OCI-LY7 (cell line): ENCODE measurements around the gene ANGPT4. TPM values are rescaled to one million over a fixed set of nuclear protein-coding genes. Genes with fewer than 3 reads are reported as not detected.

Experiments
- BruUV-seq: library from RNA; stranded (reverse); fragments of 400-500 nt; replicated peaks from 2 replicates; lab custom pipeline; 2021; lab: Mats Ljungman, UMichigan
- CTCF ChIA-PET: fragments of 300-600 bp; sonication (Branson Sonifier 250); formaldehyde crosslinking; loops from one replicate; lab custom pipeline; 2022; ENCODE audit warnings: antibody characterized with exemption; ENCODE audit not compliant: unreplicated experiment; lab: Charles Lee
- POLR2A ChIA-PET: fragments of 300-600 bp; sonication (Branson Sonifier 250); formaldehyde crosslinking; loops from one replicate; lab custom pipeline; 2022; ENCODE audit warnings: antibody characterized with exemption; lab: Charles Lee
- DNase-seq: peaks from one replicate; pipeline ENCODE4 v3.0.0-alpha.2; 2015; ENCODE audit warnings: low spot score
- H2AFZ ChIP-seq: fragments of 200-600 bp; sonication (generic), shearing (Covaris generic); 2 replicates; pipeline ENCODE4 v1.6.1; 2014; ENCODE audit warnings: mild to moderate bottlenecking, antibody characterized with exemption, low read length, moderate library complexity
- H3K27ac ChIP-seq: fragments of 200-600 bp; sonication (generic); 2 replicates; pipeline ENCODE4 v1.5.1; 2014; ENCODE audit warnings: mixed run types, low read depth, mild to moderate bottlenecking, moderate library complexity, low read length, inconsistent platforms; ENCODE audit not compliant: poor library complexity, severe bottlenecking
- H3K36me3 ChIP-seq: fragments of 200-600 bp; sonication (generic); 2 replicates; pipeline ENCODE4 v1.6.1; 2014; ENCODE audit warnings: mild to moderate bottlenecking, antibody characterized with exemption, low read length, moderate library complexity, mixed read lengths; ENCODE audit not compliant: insufficient read depth
- H3K4me1 ChIP-seq: fragments of 200-600 bp; sonication (generic); 2 replicates; pipeline ENCODE4 v1.5.1; 2014; ENCODE audit warnings: mild to moderate bottlenecking, low read length; ENCODE audit not compliant: insufficient read depth, poor library complexity, severe bottlenecking
- H3K4me2 ChIP-seq: fragments of 200-600 bp; sonication (generic); 2 replicates; pipeline ENCODE4 v1.6.1; 2014; ENCODE audit warnings: mild to moderate bottlenecking, low read length
- H3K4me3 ChIP-seq: fragments of 200-600 bp; sonication (generic); 2 replicates; pipeline ENCODE4 v1.5.1; 2014; ENCODE audit warnings: mild to moderate bottlenecking, low read depth, low read length; ENCODE audit not compliant: poor library complexity, severe bottlenecking
- H3K79me2 ChIP-seq: fragments of 200-600 bp; sonication (generic); 2 replicates; pipeline ENCODE4 v1.6.1; 2016; ENCODE audit warnings: low read depth, mild to moderate bottlenecking, low read length, moderate library complexity, mixed read lengths; ENCODE audit not compliant: insufficient read depth
- H3K9me2 ChIP-seq: fragments of 200-600 bp; sonication (generic); 2 replicates; pipeline ENCODE4 v1.6.1; 2016; ENCODE audit warnings: mild to moderate bottlenecking, low read length, mixed read lengths; ENCODE audit not compliant: insufficient read depth
- H3K9me3 ChIP-seq: fragments of 200-600 bp; sonication (generic); 2 replicates; pipeline ENCODE4 v1.6.1; 2014; ENCODE audit warnings: mild to moderate bottlenecking, mixed run types, low read length, mixed read lengths
- H4K20me1 ChIP-seq: fragments of 200-600 bp; sonication (generic); 2 replicates; pipeline ENCODE4 v1.6.1; 2014; ENCODE audit warnings: mild to moderate bottlenecking, antibody characterized with exemption, low read length, moderate library complexity, mixed read lengths; ENCODE audit not compliant: insufficient read depth
- CTCF ChIP-seq: fragments of 200-600 bp; sonication (generic); conservative IDR thresholded peaks from 2 replicates; pipeline ENCODE4 v1.5.1; 2014; ENCODE audit warnings: mild to moderate bottlenecking, antibody characterized with exemption, low read length, moderate library complexity, mixed read lengths
- EZH2phosphoT487 ChIP-seq: fragments of 200-600 bp; sonication (generic); IDR thresholded peaks from 2 replicates; pipeline ENCODE4 v1.6.1; 2018; ENCODE audit warnings: low read depth, borderline replicate concordance, mild to moderate bottlenecking, mixed run types, antibody characterized with exemption, low read length, moderate library complexity, mixed read lengths
- intact Hi-C: fragments of 100-400 bp; cut with micrococcal nuclease; formaldehyde crosslinking; loops from one replicate; pipeline ENCODE4 v1.10.0; 2022; ENCODE audit not compliant: unreplicated experiment
- total RNA-seq, 2 experiments: library from RNA; depleted of rRNA in 1 of 2; stranded (reverse); fragments of >200 nt in 1 of 2; shearing (Covaris generic) in 1 of 2; gene quantifications; 2 replicates each; pipeline ENCODE4 v1.2.3, GENCODE V29; 2014 to 2022

Gene ANGPT4
- total RNA-seq, 2 experiments from 2014 or later = not detected

DNA sequence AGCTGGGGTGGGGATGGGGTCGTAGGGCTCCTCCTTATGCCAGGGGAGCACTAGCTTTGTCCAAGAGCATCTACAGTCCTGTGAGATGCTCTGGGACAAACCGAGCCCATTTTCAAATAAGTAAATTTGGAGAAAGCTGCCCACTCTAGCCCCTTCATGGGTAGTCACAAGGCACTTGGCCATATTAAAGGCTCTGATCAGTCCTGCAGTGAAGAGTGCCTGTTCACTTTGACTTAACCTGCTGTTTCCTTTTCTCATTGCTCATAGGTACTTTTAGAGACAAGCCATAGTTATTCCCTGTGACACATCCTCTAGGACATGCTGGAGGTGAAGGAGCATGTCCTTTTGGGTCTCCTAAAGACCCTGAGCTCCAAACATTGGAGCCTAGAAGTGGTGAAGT, 44.2 kb downstream of the ANGPT4 start:
- intact Hi-C loops = no loop called here
- Histone ChIP-seq H3K36me3 (no peaks in the 10 kb centered on the region), H4K20me1 (no peaks in the 10 kb centered on the region), H3K79me2 (no peaks in the 10 kb centered on the region), H3K4me3 (no peak overlapping the region), H3K9me3 (no peaks in the 10 kb centered on the region), H3K4me2 (no peak overlapping the region), H3K9me2 (no peaks in the 10 kb centered on the region), H3K4me1 (no peaks in the 10 kb centered on the region), H3K27ac (no peak overlapping the region), H2AFZ (no peak overlapping the region)
- ChIA-PET POLR2A (no interaction called here), CTCF (no interaction called here)
- DNase-seq = no peak
- BruUV-seq = no TSS peak
- TF ChIP-seq EZH2phosphoT487 = no peak
- TF ChIP-seq CTCF = no peak

GRCh38 chr20:871436-871835, 44.7 kb downstream of the ANGPT4 start:
- Histone ChIP-seq H3K4me2 (no peak overlapping the region), H3K79me2 (no peaks in the 10 kb centered on the region), H2AFZ (no peak overlapping the region), H3K4me1 (no peaks in the 10 kb centered on the region), H4K20me1 (no peaks in the 10 kb centered on the region), H3K27ac (no peak overlapping the region), H3K4me3 (no peak overlapping the region), H3K36me3 (no peaks in the 10 kb centered on the region), H3K9me2 (no peaks in the 10 kb centered on the region), H3K9me3 (no peaks in the 10 kb centered on the region)
- BruUV-seq = no TSS peak
- ChIA-PET POLR2A (no interaction called here), CTCF (no interaction called here)
- no peak for DNase-seq
- TF ChIP-seq CTCF = no peak
- TF ChIP-seq EZH2phosphoT487 = no peak
- intact Hi-C loops = no loop called here

DNA sequence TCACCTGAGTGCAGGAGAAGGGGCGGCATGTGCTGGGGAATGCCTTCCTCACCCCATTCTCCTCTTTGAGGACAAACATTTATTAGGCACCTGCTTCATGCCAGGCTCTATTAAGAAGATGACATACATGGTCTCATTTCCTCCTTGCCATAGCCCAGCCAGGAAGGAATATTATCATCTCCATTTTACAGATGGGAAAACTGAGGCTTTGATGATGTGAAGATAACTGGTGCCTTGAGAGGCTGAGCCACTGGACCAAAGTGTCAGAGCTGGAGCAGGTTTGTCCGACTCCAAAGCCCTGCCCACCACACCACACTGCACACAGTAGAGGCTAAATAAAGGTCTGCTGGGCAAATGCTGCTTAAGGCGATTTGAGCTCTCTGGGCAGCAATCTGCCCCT, 45.4 kb downstream of the ANGPT4 start:
- Histone ChIP-seq H3K36me3 (no peaks in the 10 kb centered on the region), H2AFZ (no peak overlapping the region), H3K9me3 (no peaks in the 10 kb centered on the region), H3K9me2 (no peaks in the 10 kb centered on the region), H3K4me3 (no peak overlapping the region), H3K4me1 (no peaks in the 10 kb centered on the region), H4K20me1 (no peaks in the 10 kb centered on the region), H3K4me2 (no peak overlapping the region), H3K27ac (no peak overlapping the region), H3K79me2 (no peaks in the 10 kb centered on the region)
- ChIA-PET POLR2A (no interaction called here), CTCF (no interaction called here)
- TF ChIP-seq EZH2phosphoT487 (no peak), CTCF (no peak)
- intact Hi-C loops = no loop called here
- BruUV-seq = no TSS peak
- DNase-seq = no peak
